Type B pancreatic cell (in vitro differentiated cells): ENCODE results near the gene SOCS4. TPM values are rescaled to one million over a fixed set of nuclear protein-coding genes. Genes with fewer than 3 reads are reported as not detected.

Experiments used
- DNase-seq: peaks from one replicate; pipeline ENCODE4 v3.0.0; 2021; ENCODE audit warnings: mixed read lengths; ENCODE audit not compliant: unreplicated experiment; ENCODE audit errors: extremely low spot score
- H3K27ac Mint-ChIP-seq: 2 replicates; pipeline ENCODE4 v1.8.0; 2021; ENCODE audit warnings: mild to moderate bottlenecking, mixed read lengths
- H3K27me3 Mint-ChIP-seq: 2 replicates; pipeline ENCODE4 v1.8.0; 2021; ENCODE audit warnings: mixed read lengths
- H3K36me3 Mint-ChIP-seq: 2 replicates; pipeline ENCODE4 v1.8.0; 2021; ENCODE audit warnings: mixed read lengths
- H3K4me1 Mint-ChIP-seq: one replicate; pipeline ENCODE4 v1.8.0; 2021; ENCODE audit warnings: mixed read lengths; ENCODE audit not compliant: unreplicated experiment
- H3K4me3 Mint-ChIP-seq: 2 replicates; pipeline ENCODE4 v1.8.0; 2021; ENCODE audit warnings: mild to moderate bottlenecking, mixed read lengths
- H3K9me3 Mint-ChIP-seq: 2 replicates; pipeline ENCODE4 v1.8.0; 2021; ENCODE audit warnings: mixed read lengths
- CTCF ChIP-seq: fragments of 200-600 bp; sonication (generic); conservative IDR thresholded peaks from 2 replicates; pipeline ENCODE4 v1.5.0; 2021; ENCODE audit warnings: antibody characterized with exemption, mild to moderate bottlenecking
- total RNA-seq: library from RNA; stranded (reverse); gene quantifications from 2 replicates; pipeline ENCODE4 v1.2.1, GENCODE V29; 2021; ENCODE audit warnings: low replicate concordance

SOCS4 gene
- total RNA-seq, 1 donor from 2014 or later, result 22.4 TPM

GRCh38 chr14:55052269-55052930, 25.4 kb downstream of the SOCS4 start:
- Mint-ChIP-seq H3K27ac (peak overlapping the region; percentile 100), H3K36me3 (peaks cover 34% of the 10 kb centered on the region), H3K4me1 (peaks cover 30% of the 10 kb centered on the region), H3K27me3 (no peaks in the 10 kb centered on the region), H3K4me3 (peak overlapping the region; percentile 98), H3K9me3 (peaks cover 6% of the 10 kb centered on the region)
- TF ChIP-seq CTCF, result no peak
- DNase-seq, result no peak

- TF ChIP-seq CTCF, result no peak
- Mint-ChIP-seq H3K27me3 (no peaks in the 10 kb centered on the region), H3K4me3 (peak overlapping the region; percentile 98), H3K36me3 (peaks cover 36% of the 10 kb centered on the region), H3K9me3 (peaks cover 6% of the 10 kb centered on the region), H3K27ac (peak overlapping the region; percentile 100), H3K4me1 (peaks cover 30% of the 10 kb centered on the region)
- no peak for DNase-seq
Observed at GRCh38 chr14:55053018-55053417, 26.0 kb downstream of the SOCS4 start.

- peak overlapping the region; percentile 98 for H3K4me3 Mint-ChIP-seq
Observed at GRCh38 chr14:55053500-55053899, 26.5 kb downstream of the SOCS4 start.

GRCh38 chr14:55054098-55054497, 27.1 kb downstream of the SOCS4 start:
- no peak for DNase-seq
- Mint-ChIP-seq H3K4me3 (peak overlapping the region; percentile 54), H3K27me3 (no peaks in the 10 kb centered on the region), H3K9me3 (peaks cover 6% of the 10 kb centered on the region), H3K4me1 (peaks cover 30% of the 10 kb centered on the region), H3K36me3 (peaks cover 41% of the 10 kb centered on the region), H3K27ac (no peak overlapping the region)
- TF ChIP-seq CTCF, result no peak

More at GRCh38 chr14:55053500-55053899, 26.5 kb downstream of the SOCS4 start:
- H3K27me3 Mint-ChIP-seq, result no peaks in the 10 kb centered on the region
- DNase-seq, result no peak
- H3K27ac Mint-ChIP-seq, result peak overlapping the region; percentile 100
- H3K4me1 Mint-ChIP-seq, result peaks cover 30% of the 10 kb centered on the region
- peaks cover 6% of the 10 kb centered on the region for H3K9me3 Mint-ChIP-seq
- no peak for TF ChIP-seq CTCF
- peaks cover 41% of the 10 kb centered on the region for H3K36me3 Mint-ChIP-seq

GRCh38 chr14:55057919-55058318, 30.9 kb downstream of the SOCS4 start:
- no peak for TF ChIP-seq CTCF
- Mint-ChIP-seq H3K4me3 (no peak overlapping the region), H3K9me3 (peaks cover 6% of the 10 kb centered on the region), H3K36me3 (peaks cover 52% of the 10 kb centered on the region), H3K27ac (no peak overlapping the region), H3K27me3 (no peaks in the 10 kb centered on the region), H3K4me1 (peaks cover 14% of the 10 kb centered on the region)
- no peak for DNase-seq
